Measurements from ENCODE around the gene FKRP. TPM values are rescaled to one million over a fixed set of nuclear protein-coding genes. Genes with fewer than 3 reads are reported as not detected.

Gene FKRP
- polyA plus RNA-seq, 2 of the 4 experiments (the other 2 are of a cell fraction), result 14.7 to 18.8 TPM

GRCh38 chr19:46717034-46717715, 28.7 kb upstream of the FKRP start, which contains the start of gene PRKD2:
Gene PRKD2, minus strand, starts transcription at chr19:46717114. Its CDS starts 744 bp downstream, at chr19:46716370.
- Histone ChIP-seq H3K4me3 (peak within 1 kb of the TSS; percentile 88), H3K4me2 (peak within 1 kb of the TSS; percentile 98), H3K27ac (peak within 1 kb of the TSS; percentile 84 to 90), H3K4me1 (peaks cover 25% of the 10 kb centered on the region), H3K9me3 (no peaks in the 10 kb centered on the region)
- TF ChIP-seq HOXA7 (CRISPR knock-in tag; IDR thresholded peaks at IDR 0.05) (no peak), FOXS1 (CRISPR knock-in tag; IDR thresholded peaks at IDR 0.05) (no peak), KDM1A (IDR thresholded peaks at IDR 0.05; ENCODE audit: low read depth) (no peak), POLR2A (IDR thresholded peaks at IDR 0.05; ENCODE audit: low read length) (peak; percentile 50; the same call in 1 of the 2 replicates), HEYL (CRISPR knock-in tag; IDR thresholded peaks at IDR 0.05) (no peak), MAZ (IDR thresholded peaks at IDR 0.05; ENCODE audit: borderline replicate concordance, low read depth, low read length) (peak; percentile 39; the same call in 1 of the 2 replicates), RFX5 (IDR thresholded peaks at IDR 0.05) (no peak), KDM5A (IDR thresholded peaks at IDR 0.05) (no peak), FOSB (CRISPR knock-in tag; IDR thresholded peaks at IDR 0.05) (0 out of 2 replicates have a peak, but pooled peaks have one; percentile 41), JUN (IDR thresholded peaks at IDR 0.05) (peak in 1 of 2 experiments; percentile 54; a peak in 2 of 5 replicates)
- TF ChIP-seq, protein P1, sequence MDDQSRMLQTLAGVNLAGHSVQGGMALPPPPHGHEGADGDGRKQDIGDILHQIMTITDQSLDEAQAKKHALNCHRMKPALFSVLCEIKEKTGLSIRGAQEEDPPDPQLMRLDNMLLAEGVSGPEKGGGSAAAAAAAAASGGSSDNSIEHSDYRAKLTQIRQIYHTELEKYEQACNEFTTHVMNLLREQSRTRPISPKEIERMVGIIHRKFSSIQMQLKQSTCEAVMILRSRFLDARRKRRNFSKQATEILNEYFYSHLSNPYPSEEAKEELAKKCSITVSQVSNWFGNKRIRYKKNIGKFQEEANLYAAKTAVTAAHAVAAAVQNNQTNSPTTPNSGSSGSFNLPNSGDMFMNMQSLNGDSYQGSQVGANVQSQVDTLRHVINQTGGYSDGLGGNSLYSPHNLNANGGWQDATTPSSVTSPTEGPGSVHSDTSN (IDR thresholded peaks at IDR 0.05), result peak; percentile 96
- TF ChIP-seq, protein P2, sequence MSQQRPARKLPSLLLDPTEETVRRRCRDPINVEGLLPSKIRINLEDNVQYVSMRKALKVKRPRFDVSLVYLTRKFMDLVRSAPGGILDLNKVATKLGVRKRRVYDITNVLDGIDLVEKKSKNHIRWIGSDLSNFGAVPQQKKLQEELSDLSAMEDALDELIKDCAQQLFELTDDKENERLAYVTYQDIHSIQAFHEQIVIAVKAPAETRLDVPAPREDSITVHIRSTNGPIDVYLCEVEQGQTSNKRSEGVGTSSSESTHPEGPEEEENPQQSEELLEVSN (IDR thresholded peaks at IDR 0.05; ENCODE audit: borderline replicate concordance, low read depth), result no peak
- TF ChIP-seq, protein P3, sequence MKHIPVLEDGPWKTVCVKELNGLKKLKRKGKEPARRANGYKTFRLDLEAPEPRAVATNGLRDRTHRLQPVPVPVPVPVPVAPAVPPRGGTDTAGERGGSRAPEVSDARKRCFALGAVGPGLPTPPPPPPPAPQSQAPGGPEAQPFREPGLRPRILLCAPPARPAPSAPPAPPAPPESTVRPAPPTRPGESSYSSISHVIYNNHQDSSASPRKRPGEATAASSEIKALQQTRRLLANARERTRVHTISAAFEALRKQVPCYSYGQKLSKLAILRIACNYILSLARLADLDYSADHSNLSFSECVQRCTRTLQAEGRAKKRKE (CRISPR knock-in tag; IDR thresholded peaks at IDR 0.05; ENCODE audit: low read depth), result no peak
- DNase-seq (ENCODE audit: low read depth in 1 of 2, low spot score in 1 of 2) (peak; percentile 83 to 90), ATAC-seq (peak; percentile 60 to 82), FAIRE-seq (no peak)
- ChIA-PET POLR2A (interaction anchor here (0.5 to 1.3 kb wide), 2 partner anchors 11 to 371 kb away, joined by 3 read pairs; no protein-coding TSS in a partner anchor), CTCF (interaction anchor here (1.3 to 8.7 kb wide), 5 partner anchors 12 to 55 kb away, joined by 5 to 102 read pairs (median 64); no protein-coding TSS in a partner anchor)
- 6% methylated on average over 29 of the region's 52 CpGs for WGBS (ENCODE audit: missing lambda C conversion rate)

GRCh38 chr19:46717716-46718143, 28.1 kb upstream of the FKRP start:
- peaks cover 25% of the 10 kb centered on the region for H3K4me1 ChIP-seq
- peak; percentile 1 to 2; a peak in 4 of 6 replicates for ATAC-seq

More at GRCh38 chr19:46717716-46718143, 28.1 kb upstream of the FKRP start:
- FAIRE-seq (no peak), DNase-seq (ENCODE audit: low read depth in 1 of 2, low spot score in 1 of 2) (no peak)
- ChIA-PET POLR2A (no interaction called here), CTCF (interaction anchor here (1.3 to 4.5 kb wide), 2 partner anchors 11 to 13 kb away, joined by 5 to 64 read pairs; no protein-coding TSS in a partner anchor)
- WGBS (ENCODE audit: missing lambda C conversion rate), result 64% methylated on average over 9 of the region's 9 CpGs
- Histone ChIP-seq H3K9me3 (no peaks in the 10 kb centered on the region), H3K4me3 (peak overlapping the region; percentile 88), H3K27ac (peak overlapping the region; percentile 84 to 90), H3K4me2 (peak overlapping the region; percentile 98)
- TF ChIP-seq RARB (CRISPR knock-in tag; IDR thresholded peaks at IDR 0.05) (no peak), HEYL (CRISPR knock-in tag; IDR thresholded peaks at IDR 0.05) (no peak), HMGXB4 (CRISPR knock-in tag; IDR thresholded peaks at IDR 0.05; ENCODE audit: borderline replicate concordance) (no peak), RFX5 (IDR thresholded peaks at IDR 0.05) (no peak), FOSB (CRISPR knock-in tag; IDR thresholded peaks at IDR 0.05) (no peak)

All from A549 (cell line).